Rectal smooth muscle tissue (tissue), 1 donor: ENCODE measurements around the gene KLF3.
"Not testable (repeated sequence)": the region's sequence is repeated elsewhere in the genome, so short reads cannot be mapped to it uniquely, and the experiment has no call there.

Source experiments
- H3K27ac ChIP-seq: one replicate; pipeline ENCODE4 v1.7.0; 2013; ENCODE audit warnings: low read depth, low read length, inconsistent platforms
- H3K27me3 ChIP-seq: one replicate; pipeline ENCODE4 v1.7.0; 2013; ENCODE audit warnings: low read length; ENCODE audit not compliant: control insufficient read depth, insufficient read depth
- H3K36me3 ChIP-seq: one replicate; pipeline ENCODE4 v1.7.0; 2013; ENCODE audit warnings: low read length; ENCODE audit not compliant: control insufficient read depth, insufficient read depth
- H3K4me1 ChIP-seq: one replicate; pipeline ENCODE4 v1.7.0; 2013; ENCODE audit warnings: low read length; ENCODE audit not compliant: control insufficient read depth, insufficient read depth
- H3K4me3 ChIP-seq: one replicate; pipeline ENCODE4 v1.7.0; 2013; ENCODE audit warnings: low read length
- H3K9ac ChIP-seq: one replicate; pipeline ENCODE4 v1.7.0; 2013; ENCODE audit warnings: low read length

Gene KLF3

GRCh38 chr4:38625508-38625907 lies 38.5 kb upstream of the KLF3 start:
- H3K4me1 ChIP-seq = peaks cover 8% of the 10 kb centered on the region
- H3K4me3 ChIP-seq = no peak overlapping the region
- H3K27ac ChIP-seq = peak overlapping the region; percentile 68
- no peaks in the 10 kb centered on the region for H3K36me3 ChIP-seq
- no peaks in the 10 kb centered on the region for H3K27me3 ChIP-seq
- no peak overlapping the region for H3K9ac ChIP-seq

- H3K4me1 ChIP-seq, H3K27me3 ChIP-seq, H3K36me3 ChIP-seq, H3K27ac ChIP-seq, H3K9ac ChIP-seq, H3K4me3 ChIP-seq: not testable (repeated sequence)
Measured at GRCh38 chr4:38626901-38627444, 37.0 kb upstream of the KLF3 start.

GRCh38 chr4:38630519-38630918 lies 33.5 kb upstream of the KLF3 start:
- H3K4me3 ChIP-seq = no peak overlapping the region
- H3K9ac ChIP-seq = no peak overlapping the region
- H3K4me1 ChIP-seq = peaks cover 7% of the 10 kb centered on the region
- H3K27me3 ChIP-seq = no peaks in the 10 kb centered on the region
- no peaks in the 10 kb centered on the region for H3K36me3 ChIP-seq
- H3K27ac ChIP-seq = no peak overlapping the region

GRCh38 chr4:38634047-38634759 lies 29.8 kb upstream of the KLF3 start:
- Histone ChIP-seq H3K27me3 (no peaks in the 10 kb centered on the region), H3K27ac (no peak overlapping the region)

GRCh38 chr4:38639242-38639641 lies 24.8 kb upstream of the KLF3 start:
- H3K4me3 ChIP-seq = no peak overlapping the region
- no peaks in the 10 kb centered on the region for H3K4me1 ChIP-seq
- no peak overlapping the region for H3K27ac ChIP-seq
- no peak overlapping the region for H3K9ac ChIP-seq
- no peaks in the 10 kb centered on the region for H3K27me3 ChIP-seq
- no peaks in the 10 kb centered on the region for H3K36me3 ChIP-seq

More at GRCh38 chr4:38634047-38634759, 29.8 kb upstream of the KLF3 start:
- Histone ChIP-seq H3K9ac (no peak overlapping the region), H3K4me3 (no peak overlapping the region), H3K36me3 (no peaks in the 10 kb centered on the region), H3K4me1 (no peaks in the 10 kb centered on the region)

- no peak overlapping the region for H3K27ac ChIP-seq
- H3K27me3 ChIP-seq = no peaks in the 10 kb centered on the region
- no peaks in the 10 kb centered on the region for H3K36me3 ChIP-seq
- no peak overlapping the region for H3K9ac ChIP-seq
- no peaks in the 10 kb centered on the region for H3K4me1 ChIP-seq
- no peak overlapping the region for H3K4me3 ChIP-seq
Measured at GRCh38 chr4:38641811-38642210, 22.2 kb upstream of the KLF3 start.

- Histone ChIP-seq H3K27me3 (no peaks in the 10 kb centered on the region), H3K4me3 (no peak overlapping the region), H3K9ac (no peak overlapping the region), H3K36me3 (no peaks in the 10 kb centered on the region), H3K27ac (no peak overlapping the region), H3K4me1 (no peaks in the 10 kb centered on the region)
Measured at GRCh38 chr4:38644201-38644600, 19.8 kb upstream of the KLF3 start.

- Histone ChIP-seq H3K4me3 (no peak overlapping the region), H3K27me3 (no peaks in the 10 kb centered on the region), H3K27ac (no peak overlapping the region), H3K36me3 (no peaks in the 10 kb centered on the region), H3K4me1 (no peaks in the 10 kb centered on the region), H3K9ac (no peak overlapping the region)
Measured at GRCh38 chr4:38647101-38647819, 16.7 kb upstream of the KLF3 start.

GRCh38 chr4:38650133-38650532 lies 13.9 kb upstream of the KLF3 start:
- Histone ChIP-seq H3K4me3 (no peak overlapping the region), H3K27me3 (no peaks in the 10 kb centered on the region), H3K36me3 (no peaks in the 10 kb centered on the region), H3K27ac (no peak overlapping the region), H3K9ac (no peak overlapping the region), H3K4me1 (no peaks in the 10 kb centered on the region)

GRCh38 chr4:38654273-38654672 lies 9.7 kb upstream of the KLF3 start:
- Histone ChIP-seq H3K4me1 (no peaks in the 10 kb centered on the region), H3K27me3 (no peaks in the 10 kb centered on the region), H3K36me3 (no peaks in the 10 kb centered on the region), H3K27ac (no peak overlapping the region), H3K9ac (no peak overlapping the region), H3K4me3 (no peak overlapping the region)

GRCh38 chr4:38656111-38656510 lies 7.9 kb upstream of the KLF3 start:
- no peaks in the 10 kb centered on the region for H3K4me1 ChIP-seq
- no peak overlapping the region for H3K9ac ChIP-seq
- H3K36me3 ChIP-seq = no peaks in the 10 kb centered on the region
- H3K27me3 ChIP-seq = no peaks in the 10 kb centered on the region
- no peak overlapping the region for H3K27ac ChIP-seq
- no peak overlapping the region for H3K4me3 ChIP-seq

GRCh38 chr4:38659346-38659745 lies 4.7 kb upstream of the KLF3 start:
- no peak overlapping the region for H3K4me3 ChIP-seq
- no peaks in the 10 kb centered on the region for H3K27me3 ChIP-seq
- H3K9ac ChIP-seq = no peak overlapping the region
- no peak overlapping the region for H3K27ac ChIP-seq
- no peaks in the 10 kb centered on the region for H3K36me3 ChIP-seq
- H3K4me1 ChIP-seq = peaks cover 5% of the 10 kb centered on the region

GRCh38 chr4:38660838-38661237 lies 3.2 kb upstream of the KLF3 start:
- no peak overlapping the region for H3K4me3 ChIP-seq
- H3K4me1 ChIP-seq = peaks cover 5% of the 10 kb centered on the region
- no peaks in the 10 kb centered on the region for H3K36me3 ChIP-seq
- no peak overlapping the region for H3K27ac ChIP-seq
- H3K9ac ChIP-seq = no peak overlapping the region
- H3K27me3 ChIP-seq = no peaks in the 10 kb centered on the region
